Natural killer cell (primary cell): ENCODE measurements around the gene IMP4. TPM values are rescaled to one million over a fixed set of nuclear protein-coding genes. Genes with fewer than 3 reads are reported as not detected.

Experiments
- ATAC-seq, 3 donors: fragments of 150-1000 bp in 2 of 3; fragments of 200-7000 bp in 1 of 3; cut with Tn5 transposase; 1 replicate in 1 of 3; 2 replicates in 2 of 3; pipeline ENCODE4 v1.10.0; 2021; ENCODE audit warnings: mild to moderate bottlenecking in 2 of 3, moderate library complexity in 2 of 3
- DNase-seq, 2 donors: peaks; one replicate each; pipeline versions ENCODE4 v3.0.0 to v3.0.0-alpha.2; 2013 to 2021; ENCODE audit warnings: mixed read lengths in 1 of 2
- H3K27ac ChIP-seq: one replicate; pipeline ENCODE4 v1.5.1; 2013; ENCODE audit warnings: mild to moderate bottlenecking, low read length
- H3K27me3 ChIP-seq: one replicate; pipeline ENCODE4 v1.6.1; 2013; ENCODE audit warnings: low read length; ENCODE audit not compliant: control insufficient read depth, insufficient read depth
- H3K36me3 ChIP-seq: one replicate; pipeline ENCODE4 v1.6.1; 2013; ENCODE audit warnings: low read length; ENCODE audit not compliant: control insufficient read depth, insufficient read depth
- H3K4me1 ChIP-seq: one replicate; pipeline ENCODE4 v1.6.1; 2013; ENCODE audit warnings: low read length; ENCODE audit not compliant: control insufficient read depth, insufficient read depth
- H3K4me3 ChIP-seq: one replicate; pipeline ENCODE4 v1.5.1; 2013; ENCODE audit warnings: low read length
- H3K9me3 ChIP-seq: one replicate; pipeline ENCODE4 v1.6.1; 2013; ENCODE audit warnings: low read length; ENCODE audit not compliant: control insufficient read depth, insufficient read depth
- H3K27ac Mint-ChIP-seq, 2 donors: one replicate each; pipeline ENCODE4 v1.8.0; 2022; ENCODE audit warnings: mild to moderate bottlenecking in 2 of 2, mixed read lengths in 2 of 2, moderate library complexity in 1 of 2
- H3K27me3 Mint-ChIP-seq, 2 donors: one replicate each; pipeline ENCODE4 v1.8.0; 2022; ENCODE audit warnings: low read depth in 2 of 2, mixed read lengths in 2 of 2
- H3K36me3 Mint-ChIP-seq: one replicate; pipeline ENCODE4 v1.8.0; 2022; ENCODE audit warnings: mixed read lengths
- H3K4me1 Mint-ChIP-seq, 2 donors: one replicate each; pipeline ENCODE4 v1.8.0; 2022; ENCODE audit warnings: mixed read lengths in 2 of 2
- H3K4me3 Mint-ChIP-seq: one replicate; pipeline ENCODE4 v1.8.0; 2022; ENCODE audit warnings: mild to moderate bottlenecking, moderate library complexity, mixed read lengths
- H3K9me3 Mint-ChIP-seq, 2 donors: one replicate each; pipeline ENCODE4 v1.8.0; 2022; ENCODE audit warnings: mixed read lengths in 2 of 2
- WGBS: methylation state at CpG from one replicate; pipeline ENCODE4 v1.1.7; 2013; ENCODE audit warnings: missing lambda C conversion rate; ENCODE audit not compliant: insufficient coverage; 5-methylcytosine and 5-hydroxymethylcytosine counted together
- intact Hi-C: fragments of 100-400 bp; cut with micrococcal nuclease; formaldehyde crosslinking; loops from one replicate; pipeline ENCODE4 v1.14.2; 2022
- total RNA-seq, 4 donors: library from RNA; stranded (reverse); fragments of 120-200 nt in 1 of 4; gene quantifications; one replicate each; pipeline versions ENCODE4 v1.2.3 to v1.2.4, GENCODE V29; 2013 to 2022
- TF ChIP-seq, protein P1 (sequence below): fragments of 200-600 bp; IDR thresholded peaks from one replicate; pipeline ENCODE4 v1.8.0; 2022; ENCODE audit warnings: antibody characterized with exemption

The IMP4 gene
- total RNA-seq, 3 donors from 2014 or later (not counting 1 experiment from before 2014, with no cell fraction given) = 60.5 to 80.6 (median 72.9) TPM

DNA sequence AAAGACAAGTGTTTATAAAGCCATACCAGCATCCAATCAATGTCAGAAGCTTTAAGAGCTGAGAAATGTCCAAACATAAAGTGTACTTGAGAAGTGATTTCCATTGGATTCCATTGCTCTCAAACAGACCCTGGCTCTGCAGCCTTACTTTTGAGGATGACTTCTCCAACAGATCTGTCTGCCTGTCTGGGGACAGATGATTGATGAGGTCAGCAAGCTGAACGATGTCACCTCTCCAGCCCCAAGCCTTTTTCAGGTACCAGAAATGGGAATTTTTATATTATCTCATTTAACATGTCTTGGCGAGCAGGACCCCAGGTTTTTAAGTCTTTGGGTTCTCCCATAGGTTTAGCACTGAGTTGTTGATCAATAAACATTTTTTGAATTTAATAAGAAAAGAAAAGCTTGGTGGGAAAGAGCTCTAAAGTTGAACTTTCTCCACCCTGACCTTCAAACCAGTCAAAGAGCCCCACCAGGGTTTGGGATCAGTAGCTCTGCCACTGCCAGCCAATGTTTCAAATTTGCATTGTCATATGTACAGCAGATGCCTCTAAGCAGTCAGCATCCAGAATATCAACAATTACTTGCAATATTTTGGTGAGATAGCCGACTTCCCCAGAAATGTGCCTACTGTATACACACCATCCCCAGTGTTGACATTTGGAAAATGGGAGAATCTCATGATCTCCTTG, 35.7 kb downstream of the IMP4 start:
- Mint-ChIP-seq H3K36me3 (peaks cover 10% of the 10 kb centered on the region), H3K4me3 (no peak overlapping the region), H3K4me1 (peaks cover 88 to 97% of the 10 kb centered on the region in 2 donors), H3K9me3 (no peaks in the 10 kb centered on the region), H3K27me3 (no peaks in the 10 kb centered on the region), H3K27ac (peak overlapping the region; percentile 73 to 74)
- H3K36me3 ChIP-seq = peaks cover 33% of the 10 kb centered on the region
- DNase-seq (no peak), ATAC-seq (no peak)
- H3K4me3 ChIP-seq = no peak overlapping the region
- no peaks in the 10 kb centered on the region for H3K9me3 ChIP-seq
- H3K4me1 ChIP-seq = peaks cover 56% of the 10 kb centered on the region
- no peaks in the 10 kb centered on the region for H3K27me3 ChIP-seq
- intact Hi-C loops = no loop called here
- no peak overlapping the region for H3K27ac ChIP-seq
- TF ChIP-seq, protein P1, sequence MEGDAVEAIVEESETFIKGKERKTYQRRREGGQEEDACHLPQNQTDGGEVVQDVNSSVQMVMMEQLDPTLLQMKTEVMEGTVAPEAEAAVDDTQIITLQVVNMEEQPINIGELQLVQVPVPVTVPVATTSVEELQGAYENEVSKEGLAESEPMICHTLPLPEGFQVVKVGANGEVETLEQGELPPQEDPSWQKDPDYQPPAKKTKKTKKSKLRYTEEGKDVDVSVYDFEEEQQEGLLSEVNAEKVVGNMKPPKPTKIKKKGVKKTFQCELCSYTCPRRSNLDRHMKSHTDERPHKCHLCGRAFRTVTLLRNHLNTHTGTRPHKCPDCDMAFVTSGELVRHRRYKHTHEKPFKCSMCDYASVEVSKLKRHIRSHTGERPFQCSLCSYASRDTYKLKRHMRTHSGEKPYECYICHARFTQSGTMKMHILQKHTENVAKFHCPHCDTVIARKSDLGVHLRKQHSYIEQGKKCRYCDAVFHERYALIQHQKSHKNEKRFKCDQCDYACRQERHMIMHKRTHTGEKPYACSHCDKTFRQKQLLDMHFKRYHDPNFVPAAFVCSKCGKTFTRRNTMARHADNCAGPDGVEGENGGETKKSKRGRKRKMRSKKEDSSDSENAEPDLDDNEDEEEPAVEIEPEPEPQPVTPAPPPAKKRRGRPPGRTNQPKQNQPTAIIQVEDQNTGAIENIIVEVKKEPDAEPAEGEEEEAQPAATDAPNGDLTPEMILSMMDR = no peak
- WGBS = 94% methylated on average over 2 of the region's 3 CpGs

GRCh38 chr2:130378898-130379214, 36.2 kb downstream of the IMP4 start:
- intact Hi-C loops = no loop called here
- TF ChIP-seq, protein P1 = no peak
- Mint-ChIP-seq H3K36me3 (peaks cover 10% of the 10 kb centered on the region), H3K4me3 (no peak overlapping the region), H3K9me3 (no peaks in the 10 kb centered on the region), H3K27me3 (no peaks in the 10 kb centered on the region), H3K27ac (peak overlapping the region; percentile 73 to 74), H3K4me1 (peaks cover 83 to 92% of the 10 kb centered on the region in 2 donors)
- Histone ChIP-seq H3K36me3 (peaks cover 33% of the 10 kb centered on the region), H3K4me1 (peaks cover 51% of the 10 kb centered on the region), H3K9me3 (no peaks in the 10 kb centered on the region), H3K4me3 (no peak overlapping the region), H3K27me3 (no peaks in the 10 kb centered on the region), H3K27ac (no peak overlapping the region)
- ATAC-seq (no peak), DNase-seq (peak in 1 of 2 donors; percentile 2)
- 87% methylated on average over 3 of the region's 3 CpGs for WGBS

DNA sequence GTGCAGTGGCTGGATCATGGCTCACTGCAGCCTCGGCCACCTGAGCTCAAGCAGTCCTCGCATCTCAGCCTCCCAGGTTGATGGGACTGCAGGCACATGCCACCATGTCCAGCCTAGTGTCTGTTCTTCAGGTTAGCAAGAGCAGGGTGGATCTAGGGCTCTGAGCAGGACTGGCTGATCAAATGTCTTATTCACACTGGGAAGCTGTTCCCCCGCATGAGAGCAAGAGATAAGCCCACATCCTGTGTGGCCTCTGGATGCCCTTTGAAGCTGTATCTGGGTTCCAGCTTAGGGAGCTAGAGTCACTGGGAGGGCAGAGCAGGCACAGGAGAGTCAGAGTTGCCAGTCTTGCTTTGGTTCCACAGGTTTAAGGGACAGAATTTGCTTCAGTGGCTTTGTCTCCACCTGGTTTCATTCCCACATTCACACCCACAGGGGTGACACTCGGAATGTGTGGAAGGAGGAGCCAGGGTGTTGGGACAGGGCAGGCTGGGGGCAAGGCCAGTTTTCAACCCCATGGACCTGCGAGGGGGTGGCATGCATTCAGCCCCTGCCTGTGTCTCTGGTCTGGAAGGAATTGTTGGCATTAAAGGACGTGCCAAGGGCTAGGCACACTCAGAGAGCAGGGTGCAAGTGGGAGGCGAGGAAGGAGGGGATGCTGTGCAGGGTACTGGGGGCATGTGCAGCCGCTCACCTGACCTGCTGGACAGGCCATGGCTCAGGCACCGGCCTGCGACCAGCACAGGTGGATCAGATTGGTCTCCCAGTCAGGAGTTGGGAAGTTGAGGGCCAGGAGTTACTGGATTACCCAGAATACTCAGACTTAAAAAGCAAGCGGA, 37.6 kb downstream of the IMP4 start:
- 88% methylated on average over 11 of the region's 11 CpGs for WGBS
- intact Hi-C loops = no loop called here
- H3K4me3 ChIP-seq = no peak overlapping the region
- TF ChIP-seq, protein P1 = no peak
- peaks cover 28% of the 10 kb centered on the region for H3K36me3 ChIP-seq
- H3K27me3 Mint-ChIP-seq = no peaks in the 10 kb centered on the region
- H3K27me3 ChIP-seq = no peaks in the 10 kb centered on the region
- H3K27ac Mint-ChIP-seq = peak overlapping the region; percentile 73 to 74
- H3K9me3 ChIP-seq = no peaks in the 10 kb centered on the region
- peaks cover 68 to 80% of the 10 kb centered on the region in 2 donors for H3K4me1 Mint-ChIP-seq
- H3K4me3 Mint-ChIP-seq = no peak overlapping the region
- peaks cover 10% of the 10 kb centered on the region for H3K36me3 Mint-ChIP-seq
- no peaks in the 10 kb centered on the region for H3K9me3 Mint-ChIP-seq
- peak in 1 of 3 donors; percentile 35 for ATAC-seq
- no peak overlapping the region for H3K27ac ChIP-seq
- peak in 1 of 2 donors; percentile 3 for DNase-seq
- peaks cover 37% of the 10 kb centered on the region for H3K4me1 ChIP-seq
